ENCODE measurements around the gene ZNF253.
A peak's percentile ranks its signal among the peaks of the same experiment; 100 is the strongest.
"Not testable (repeated sequence)": the region's sequence is repeated elsewhere in the genome, so short reads cannot be mapped to it uniquely, and the experiment has no call there.

Gene ZNF253

GRCh38 chr19:19892055-19892941, 26.6 kb downstream of the ZNF253 start:
- H3K4me3 ChIP-seq (ENCODE audit: control insufficient read depth in 1 of 7, extremely low read depth in 1 of 7, insufficient read depth in 4 of 7, low read depth in 2 of 7, low read length in 6 of 7); POLR2A ChIA-PET; CTCF ChIA-PET; H3K4me1 ChIP-seq (ENCODE audit: control extremely low read depth in 1 of 4, control insufficient read depth in 4 of 4, insufficient read depth in 4 of 4, low read length in 3 of 4); H3K27me3 ChIP-seq (replicated peaks in 2 of 5; ENCODE audit: control insufficient read depth in 4 of 5, insufficient read depth in 5 of 5, low read length in 4 of 5); DNase-seq; H3K27ac ChIP-seq (ENCODE audit: insufficient read depth in 1 of 2, low read depth in 1 of 2, low read length in 2 of 2, poor library complexity in 1 of 2, severe bottlenecking in 2 of 2): not testable (repeated sequence)
- Histone ChIP-seq H3K36me3 (ENCODE audit: control insufficient read depth in 4 of 4, insufficient read depth in 4 of 4, low read length in 3 of 4) (peaks cover 21 to 58% (median 31%) of the 10 kb centered on the region in 4 experiments), H3K9me3 (ENCODE audit: control extremely low read depth in 1 of 5, control insufficient read depth in 4 of 5, insufficient read depth in 2 of 5, low read depth in 1 of 5, low read length in 4 of 5) (peaks cover 11 to 73% (median 47%) of the 10 kb centered on the region in 5 experiments)
- no CpG with 5 or more reads among the region's 3 CpGs for WGBS (ENCODE audit: insufficient coverage)

GRCh38 chr19:19900139-19900728, 34.6 kb downstream of the ZNF253 start:
- H3K4me3 ChIP-seq (ENCODE audit: control insufficient read depth in 1 of 7, extremely low read depth in 1 of 7, insufficient read depth in 4 of 7, low read depth in 2 of 7, low read length in 6 of 7) = peak overlapping the region; percentile 79 to 98 (median 94)
- peak overlapping the region; percentile 85 to 94 for H3K27ac ChIP-seq (ENCODE audit: insufficient read depth in 1 of 2, low read depth in 1 of 2, low read length in 2 of 2, poor library complexity in 1 of 2, severe bottlenecking in 2 of 2)
- H3K4me1 ChIP-seq (ENCODE audit: control extremely low read depth in 1 of 4, control insufficient read depth in 4 of 4, insufficient read depth in 4 of 4, low read length in 3 of 4) = peaks cover 0 to 15% (median 6%) of the 10 kb centered on the region in 4 experiments
- ChIA-PET CTCF (interaction anchor here (1.5 kb wide), 1 partner anchor 30 kb away, joined by 3 read pairs; no protein-coding TSS in a partner anchor), POLR2A (interaction anchor here (0.7 to 2.3 kb wide), 3 partner anchors 34 to 1496 kb away, joined by 3 to 12 read pairs (median 6); partner anchors contain the start of genes ZNF253 and ZNF506)
- DNase-seq = peak; percentile 86 to 96 (median 94)
- H3K27me3 ChIP-seq (replicated peaks in 2 of 5; ENCODE audit: control insufficient read depth in 4 of 5, insufficient read depth in 5 of 5, low read length in 4 of 5) = no peaks in the 10 kb centered on the region
- H3K9me3 ChIP-seq (ENCODE audit: control extremely low read depth in 1 of 5, control insufficient read depth in 4 of 5, insufficient read depth in 2 of 5, low read depth in 1 of 5, low read length in 4 of 5) = peaks cover 1 to 51% (median 31%) of the 10 kb centered on the region in 5 experiments
- WGBS (ENCODE audit: insufficient coverage) = 3% methylated on average over 5 of the region's 9 CpGs
- peaks cover 9 to 17% (median 14%) of the 10 kb centered on the region in 4 experiments for H3K36me3 ChIP-seq (ENCODE audit: control insufficient read depth in 4 of 4, insufficient read depth in 4 of 4, low read length in 3 of 4)

- ChIA-PET POLR2A (interaction anchor here (0.7 to 2.3 kb wide), 3 partner anchors 35 to 1496 kb away, joined by 3 to 12 read pairs (median 6); partner anchors contain the start of genes ZNF253 and ZNF506), CTCF (interaction anchor here (0.9 to 1.5 kb wide), 2 partner anchors 30 to 79 kb away, joined by 3 read pairs; partner anchors contain the start of gene ZNF506)
- no peaks in the 10 kb centered on the region for H3K27me3 ChIP-seq (replicated peaks in 2 of 5; ENCODE audit: control insufficient read depth in 4 of 5, insufficient read depth in 5 of 5, low read length in 4 of 5)
- peak; percentile 95 to 98 (median 98) for DNase-seq
- H3K9me3 ChIP-seq (ENCODE audit: control extremely low read depth in 1 of 5, control insufficient read depth in 4 of 5, insufficient read depth in 2 of 5, low read depth in 1 of 5, low read length in 4 of 5) = peaks cover 1 to 52% (median 32%) of the 10 kb centered on the region in 5 experiments
- peak within 1 kb of the TSS; percentile 79 to 98 (median 94) for H3K4me3 ChIP-seq (ENCODE audit: control insufficient read depth in 1 of 7, extremely low read depth in 1 of 7, insufficient read depth in 4 of 7, low read depth in 2 of 7, low read length in 6 of 7)
- peaks cover 12 to 22% (median 17%) of the 10 kb centered on the region in 4 experiments for H3K36me3 ChIP-seq (ENCODE audit: control insufficient read depth in 4 of 4, insufficient read depth in 4 of 4, low read length in 3 of 4)
- peaks cover 0 to 15% (median 6%) of the 10 kb centered on the region in 4 experiments for H3K4me1 ChIP-seq (ENCODE audit: control extremely low read depth in 1 of 4, control insufficient read depth in 4 of 4, insufficient read depth in 4 of 4, low read length in 3 of 4)
- H3K27ac ChIP-seq (ENCODE audit: insufficient read depth in 1 of 2, low read depth in 1 of 2, low read length in 2 of 2, poor library complexity in 1 of 2, severe bottlenecking in 2 of 2) = peak within 1 kb of the TSS; percentile 85 to 94
- 0% methylated on average over 29 of the region's 35 CpGs for WGBS (ENCODE audit: insufficient coverage)
Measured at GRCh38 chr19:19900729-19901444, 35.2 kb downstream of the ZNF253 start, which contains the start of gene ZNF93. Gene ZNF93 (plus strand): TSS chr19:19900946. CDS start chr19:19901089, 143 bp downstream.

- Histone ChIP-seq H3K9me3 (ENCODE audit: control extremely low read depth in 1 of 5, control insufficient read depth in 4 of 5, insufficient read depth in 2 of 5, low read depth in 1 of 5, low read length in 4 of 5) (peaks cover 9 to 78% (median 41%) of the 10 kb centered on the region in 5 experiments), H3K36me3 (ENCODE audit: control insufficient read depth in 4 of 4, insufficient read depth in 4 of 4, low read length in 3 of 4) (peaks cover 24 to 65% (median 34%) of the 10 kb centered on the region in 4 experiments)
- DNase-seq; POLR2A ChIA-PET; CTCF ChIA-PET; H3K27me3 ChIP-seq (replicated peaks in 2 of 5; ENCODE audit: control insufficient read depth in 4 of 5, insufficient read depth in 5 of 5, low read length in 4 of 5); H3K27ac ChIP-seq (ENCODE audit: insufficient read depth in 1 of 2, low read depth in 1 of 2, low read length in 2 of 2, poor library complexity in 1 of 2, severe bottlenecking in 2 of 2); H3K4me1 ChIP-seq (ENCODE audit: control extremely low read depth in 1 of 4, control insufficient read depth in 4 of 4, insufficient read depth in 4 of 4, low read length in 3 of 4); H3K4me3 ChIP-seq (ENCODE audit: control insufficient read depth in 1 of 7, extremely low read depth in 1 of 7, insufficient read depth in 4 of 7, low read depth in 2 of 7, low read length in 6 of 7): not testable (repeated sequence)
- WGBS (ENCODE audit: insufficient coverage) = 100% methylated on average over 1 of the region's 3 CpGs
Measured at GRCh38 chr19:19907551-19907950, 41.9 kb downstream of the ZNF253 start.

- Histone ChIP-seq H3K27me3 (replicated peaks in 2 of 5; ENCODE audit: control insufficient read depth in 4 of 5, insufficient read depth in 5 of 5, low read length in 4 of 5) (no peaks in the 10 kb centered on the region), H3K4me1 (ENCODE audit: control extremely low read depth in 1 of 4, control insufficient read depth in 4 of 4, insufficient read depth in 4 of 4, low read length in 3 of 4) (no peaks in the 10 kb centered on the region), H3K4me3 (ENCODE audit: control insufficient read depth in 1 of 7, extremely low read depth in 1 of 7, insufficient read depth in 4 of 7, low read depth in 2 of 7, low read length in 6 of 7) (peak overlapping the region in 1 of 7 experiments; percentile 25), H3K27ac (ENCODE audit: insufficient read depth in 1 of 2, low read depth in 1 of 2, low read length in 2 of 2, poor library complexity in 1 of 2, severe bottlenecking in 2 of 2) (no peak overlapping the region), H3K36me3 (ENCODE audit: control insufficient read depth in 4 of 4, insufficient read depth in 4 of 4, low read length in 3 of 4) (peaks cover 17 to 75% (median 33%) of the 10 kb centered on the region in 4 experiments), H3K9me3 (ENCODE audit: control extremely low read depth in 1 of 5, control insufficient read depth in 4 of 5, insufficient read depth in 2 of 5, low read depth in 1 of 5, low read length in 4 of 5) (peaks cover 9 to 82% (median 43%) of the 10 kb centered on the region in 5 experiments)
- CTCF ChIA-PET = no interaction called here
- POLR2A ChIA-PET = no interaction called here
- WGBS (ENCODE audit: insufficient coverage) = 100% methylated on average over 2 of the region's 2 CpGs
- DNase-seq = no peak
Measured at GRCh38 chr19:19909654-19910053, 44.0 kb downstream of the ZNF253 start.

GRCh38 chr19:19911150-19911549, 45.5 kb downstream of the ZNF253 start:
- H3K9me3 ChIP-seq (ENCODE audit: control extremely low read depth in 1 of 5, control insufficient read depth in 4 of 5, insufficient read depth in 2 of 5, low read depth in 1 of 5, low read length in 4 of 5) = peaks cover 9 to 74% (median 33%) of the 10 kb centered on the region in 5 experiments
- ChIA-PET POLR2A (no interaction called here), CTCF (no interaction called here)
- H3K27ac ChIP-seq (ENCODE audit: insufficient read depth in 1 of 2, low read depth in 1 of 2, low read length in 2 of 2, poor library complexity in 1 of 2, severe bottlenecking in 2 of 2) = no peak overlapping the region
- WGBS (ENCODE audit: insufficient coverage) = no CpG with 5 or more reads among the region's 1 CpG
- no peak for DNase-seq
- H3K27me3 ChIP-seq (replicated peaks in 2 of 5; ENCODE audit: control insufficient read depth in 4 of 5, insufficient read depth in 5 of 5, low read length in 4 of 5) = no peaks in the 10 kb centered on the region
- H3K4me1 ChIP-seq (ENCODE audit: control extremely low read depth in 1 of 4, control insufficient read depth in 4 of 4, insufficient read depth in 4 of 4, low read length in 3 of 4) = no peaks in the 10 kb centered on the region
- peaks cover 8 to 76% (median 30%) of the 10 kb centered on the region in 4 experiments for H3K36me3 ChIP-seq (ENCODE audit: control insufficient read depth in 4 of 4, insufficient read depth in 4 of 4, low read length in 3 of 4)
- H3K4me3 ChIP-seq (ENCODE audit: control insufficient read depth in 1 of 7, extremely low read depth in 1 of 7, insufficient read depth in 4 of 7, low read depth in 2 of 7, low read length in 6 of 7) = peak overlapping the region in 1 of 7 experiments; percentile 19

Measured in common myeloid progenitor, CD34-positive (primary cell).